Activated T-cell treated with anti-CD3 and anti-CD28 coated beads for 24 hours (primary cell): Measurements from ENCODE around the gene ADAMTS17.
"Not testable (repeated sequence)": the region's sequence is repeated elsewhere in the genome, so short reads cannot be mapped to it uniquely, and the experiment has no call there.

ENCODE experiments used
- DNase-seq: peaks from one replicate; pipeline ENCODE4 v3.0.0-alpha.2; 2020; ENCODE audit warnings: low read depth

Gene ADAMTS17

GRCh38 chr15:99997112-99997651 is 344.6 kb downstream of the ADAMTS17 start:
- no peak for DNase-seq

- DNase-seq: no peak
Observed at GRCh38 chr15:99996660-99997059, 345.1 kb downstream of the ADAMTS17 start.

- DNase-seq: no peak
Observed at GRCh38 chr15:99995543-99995942, 346.2 kb downstream of the ADAMTS17 start.

- DNase-seq: no peak
Observed at GRCh38 chr15:99994849-99995248, 346.9 kb downstream of the ADAMTS17 start.

GRCh38 chr15:99993681-99994131 is 348.1 kb downstream of the ADAMTS17 start:
- no peak for DNase-seq

GRCh38 chr15:99993262-99993661 is 348.5 kb downstream of the ADAMTS17 start:
- DNase-seq: no peak

- no peak for DNase-seq
Observed at GRCh38 chr15:99992611-99993231, 349.1 kb downstream of the ADAMTS17 start.

GRCh38 chr15:99989095-99989494 is 352.7 kb downstream of the ADAMTS17 start:
- no peak for DNase-seq

- DNase-seq: no peak
Observed at GRCh38 chr15:99987701-99988100, 354.1 kb downstream of the ADAMTS17 start.

- no peak for DNase-seq
Observed at GRCh38 chr15:99987119-99987506, 354.7 kb downstream of the ADAMTS17 start.

GRCh38 chr15:99986297-99987118 is 355.3 kb downstream of the ADAMTS17 start:
- no peak for DNase-seq

- no peak for DNase-seq
Observed at GRCh38 chr15:99985878-99986277, 355.9 kb downstream of the ADAMTS17 start.

GRCh38 chr15:99984491-99985243 is 357.1 kb downstream of the ADAMTS17 start:
- DNase-seq: no peak

GRCh38 chr15:99983886-99984286 is 357.9 kb downstream of the ADAMTS17 start:
- no peak for DNase-seq

GRCh38 chr15:99983171-99983885 is 358.4 kb downstream of the ADAMTS17 start:
- DNase-seq: no peak

GRCh38 chr15:99982662-99983061 is 359.1 kb downstream of the ADAMTS17 start:
- DNase-seq: no peak

GRCh38 chr15:99981839-99982658 is 359.7 kb downstream of the ADAMTS17 start:
- no peak for DNase-seq

GRCh38 chr15:99981191-99981647 is 360.6 kb downstream of the ADAMTS17 start:
- DNase-seq: no peak

GRCh38 chr15:99980752-99981151 is 361.0 kb downstream of the ADAMTS17 start:
- no peak for DNase-seq

- not testable (repeated sequence) for DNase-seq
Observed at GRCh38 chr15:99979886-99980285, 361.9 kb downstream of the ADAMTS17 start.

- no peak for DNase-seq
Observed at GRCh38 chr15:99979371-99979770, 362.4 kb downstream of the ADAMTS17 start.
